ENCODE measurements around the gene SFMBT1.
"Not testable (repeated sequence)": the region's sequence is repeated elsewhere in the genome, so short reads cannot be mapped to it uniquely, and the experiment has no call there.

The SFMBT1 gene

DNA sequence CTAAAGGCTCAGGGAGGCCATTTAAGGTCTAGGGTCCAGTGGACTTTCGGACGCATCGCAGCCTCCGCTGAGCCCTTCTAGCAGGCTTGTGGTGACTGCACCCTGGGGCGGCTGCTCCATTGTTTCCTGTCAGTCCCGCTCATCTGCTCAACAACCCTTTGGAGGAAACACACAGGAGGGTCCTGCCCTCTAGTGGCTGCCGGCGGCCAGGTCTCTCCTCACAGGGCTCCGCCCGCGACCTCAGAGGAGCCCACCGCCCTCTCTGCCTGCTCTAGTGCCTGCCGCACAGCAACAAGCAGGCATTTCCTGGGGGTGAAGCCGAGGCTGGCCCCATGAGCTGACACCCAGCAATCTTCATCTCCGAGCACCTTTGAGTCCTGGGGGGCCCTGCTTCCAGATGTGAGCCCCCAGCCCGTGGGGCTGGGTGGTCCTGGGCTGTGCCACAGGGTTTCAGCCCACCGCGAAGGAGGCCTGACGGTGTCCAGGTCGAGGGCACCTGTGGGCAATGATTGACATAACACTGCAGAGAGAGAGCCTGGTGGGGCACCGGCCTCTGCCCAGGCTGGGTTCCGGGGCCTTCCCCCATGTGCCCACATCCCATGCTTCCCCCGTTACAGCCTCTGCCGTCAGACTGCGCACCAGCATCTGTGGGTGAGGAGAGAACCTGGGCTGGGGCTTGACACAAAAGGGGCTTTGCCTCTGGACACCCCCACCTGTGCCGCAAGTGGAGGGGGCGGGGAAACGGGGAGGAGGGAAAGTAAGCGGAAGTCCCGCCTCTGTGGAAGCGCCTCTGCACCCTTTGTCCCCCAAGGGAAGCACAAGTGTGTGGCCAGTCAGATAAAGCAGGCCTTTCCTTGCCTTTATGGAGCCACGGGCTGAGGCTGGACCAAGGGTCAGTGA lies 27.0 kb upstream of the SFMBT1 start:
- DNase-seq, result peak; percentile 38

DNA sequence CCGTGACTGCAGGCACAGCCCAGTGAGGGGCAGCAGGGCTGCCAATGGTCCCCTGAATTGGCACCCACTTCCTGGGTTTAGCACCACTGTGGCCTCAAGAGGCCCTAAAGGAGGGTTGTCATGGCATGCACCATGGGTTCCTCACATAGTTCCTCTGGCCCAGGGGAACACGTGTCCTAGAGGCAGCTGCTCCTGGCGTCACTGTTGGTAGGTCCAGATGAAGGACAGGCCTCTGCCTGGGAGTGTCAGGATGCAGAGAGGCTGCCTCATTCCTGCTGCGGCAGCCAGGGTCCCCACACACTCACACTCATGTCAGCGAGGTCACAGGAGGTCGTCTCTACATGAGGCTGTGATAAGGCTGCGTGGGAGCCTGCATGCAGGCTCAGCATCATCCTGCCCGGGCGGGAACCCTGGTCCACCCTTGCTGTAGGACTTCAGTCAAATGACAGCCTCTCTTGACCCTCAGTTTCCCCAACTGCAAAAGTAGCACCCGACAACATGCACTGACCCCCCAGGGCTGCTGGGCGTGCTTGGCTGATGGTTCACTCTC lies 26.1 kb upstream of the SFMBT1 start:
- no peak for DNase-seq

- DNase-seq, result no peak
These were observed 23.7 kb upstream of the SFMBT1 start for GRCh38 chr3:53069422-53070068.

GRCh38 chr3:53068176-53068575 lies 22.3 kb upstream of the SFMBT1 start:
- no peak for DNase-seq

- peak; percentile 38 for DNase-seq
These were observed 21.7 kb upstream of the SFMBT1 start for GRCh38 chr3:53067567-53067966.

DNA sequence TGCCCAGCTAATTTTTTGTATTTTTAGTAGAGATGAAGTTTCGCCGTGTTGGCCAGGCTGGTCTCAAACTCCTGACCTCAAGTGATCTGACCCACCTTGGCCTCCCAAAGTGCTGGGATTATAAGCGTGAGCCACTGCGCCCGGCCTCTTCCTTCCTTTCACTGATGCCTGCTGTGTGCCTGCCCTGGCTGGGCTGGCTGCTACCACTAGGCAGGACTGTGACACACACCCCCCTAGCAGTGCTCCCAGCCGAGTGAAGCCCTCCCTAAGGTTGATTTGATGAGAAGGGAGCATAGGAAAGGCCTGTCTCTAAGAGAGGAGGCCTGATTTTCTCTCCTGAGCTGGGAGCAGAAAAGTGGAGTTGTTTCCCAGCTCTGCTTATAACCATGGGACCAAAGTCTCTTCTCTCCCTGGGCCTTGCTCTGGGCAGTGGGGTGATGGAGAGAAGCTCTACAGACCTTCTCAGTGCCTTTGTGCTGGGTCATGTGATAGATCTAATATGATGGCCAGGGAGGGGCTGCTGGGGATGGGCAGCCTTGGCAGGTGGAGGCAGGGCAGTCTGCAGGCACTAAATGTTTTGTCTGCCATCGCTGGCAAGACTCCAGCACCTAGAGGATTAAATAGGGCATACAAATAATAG lies 20.1 kb upstream of the SFMBT1 start:
- DNase-seq, result no peak

GRCh38 chr3:53062905-53063304 lies 17.0 kb upstream of the SFMBT1 start:
- no peak for DNase-seq

- DNase-seq, result no peak
These were observed 10.6 kb upstream of the SFMBT1 start for GRCh38 chr3:53056442-53056841.

DNA sequence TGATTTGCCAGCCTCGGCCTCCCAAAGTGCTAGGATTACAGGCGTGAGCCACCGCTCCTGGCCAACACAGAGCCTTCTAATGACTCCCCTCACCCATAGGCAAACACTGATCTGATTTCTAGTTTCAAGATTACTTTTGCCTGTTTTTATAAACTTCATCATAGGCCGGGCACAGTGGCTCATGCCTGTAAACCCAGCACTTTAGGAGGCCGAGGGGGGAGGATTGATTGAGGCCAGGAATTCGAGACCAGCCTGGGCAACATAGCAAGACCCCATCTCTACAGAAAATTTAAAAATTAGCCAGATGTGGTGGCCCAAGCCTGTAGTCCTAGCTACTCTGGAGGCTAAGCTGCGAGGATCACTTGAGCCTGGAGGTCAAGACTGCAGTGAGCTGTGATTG lies 8.4 kb upstream of the SFMBT1 start:
- DNase-seq, result not testable (repeated sequence)

GRCh38 chr3:53051929-53052328 lies 6.1 kb upstream of the SFMBT1 start:
- DNase-seq, result no peak

- DNase-seq, result no peak
These were observed 4.1 kb upstream of the SFMBT1 start for GRCh38 chr3:53049987-53050386.

DNA sequence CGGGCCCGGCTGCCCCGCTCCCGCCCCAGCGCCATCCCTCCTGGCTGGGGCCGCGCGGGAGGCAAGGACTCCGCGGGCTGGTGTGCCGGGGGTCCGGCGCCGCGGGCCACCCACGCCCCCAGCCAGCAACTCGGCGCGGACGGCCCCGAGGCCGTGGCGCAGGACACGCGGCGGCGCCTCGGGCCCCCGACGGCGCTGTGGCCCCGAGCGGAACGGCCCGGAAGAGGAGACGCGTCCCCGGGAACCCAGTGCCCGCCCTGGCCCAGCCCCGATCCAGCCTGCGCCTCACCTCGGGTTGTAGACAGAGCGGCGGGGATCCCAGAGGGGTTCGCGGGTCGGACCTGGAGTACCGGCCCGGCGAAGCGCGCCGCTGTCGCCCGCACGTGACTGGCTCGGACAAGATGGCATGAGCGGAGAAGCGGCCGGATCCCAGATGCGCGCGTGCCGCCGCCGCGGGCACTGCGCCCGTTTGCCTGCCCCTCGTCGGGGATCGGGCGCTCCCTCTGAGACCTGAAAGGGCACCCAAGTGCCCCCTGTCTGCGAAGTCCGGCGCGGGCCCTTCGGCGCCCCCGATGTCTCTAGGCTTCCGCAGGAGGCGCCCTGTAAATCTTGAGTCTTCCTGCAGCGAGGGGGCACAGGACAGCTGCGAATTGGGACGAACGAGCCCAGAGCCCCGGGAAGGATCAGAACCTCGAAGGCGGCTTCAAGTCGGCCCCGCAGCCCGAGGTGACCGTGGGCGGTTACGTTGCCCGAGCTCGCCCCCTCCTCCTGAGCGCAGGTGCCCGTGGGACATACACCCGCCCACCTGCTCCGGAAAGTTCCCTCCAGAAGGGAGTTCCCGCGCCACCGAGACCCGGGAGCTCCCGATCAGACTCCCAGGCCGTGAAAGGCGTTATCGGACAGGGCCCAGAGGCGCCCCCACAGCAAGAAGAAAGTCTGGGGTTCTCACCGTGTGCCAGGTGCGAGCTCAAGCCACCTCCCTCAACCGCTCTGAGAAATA lies 598 bp upstream of the SFMBT1 start:
- DNase-seq, result no peak

DNA sequence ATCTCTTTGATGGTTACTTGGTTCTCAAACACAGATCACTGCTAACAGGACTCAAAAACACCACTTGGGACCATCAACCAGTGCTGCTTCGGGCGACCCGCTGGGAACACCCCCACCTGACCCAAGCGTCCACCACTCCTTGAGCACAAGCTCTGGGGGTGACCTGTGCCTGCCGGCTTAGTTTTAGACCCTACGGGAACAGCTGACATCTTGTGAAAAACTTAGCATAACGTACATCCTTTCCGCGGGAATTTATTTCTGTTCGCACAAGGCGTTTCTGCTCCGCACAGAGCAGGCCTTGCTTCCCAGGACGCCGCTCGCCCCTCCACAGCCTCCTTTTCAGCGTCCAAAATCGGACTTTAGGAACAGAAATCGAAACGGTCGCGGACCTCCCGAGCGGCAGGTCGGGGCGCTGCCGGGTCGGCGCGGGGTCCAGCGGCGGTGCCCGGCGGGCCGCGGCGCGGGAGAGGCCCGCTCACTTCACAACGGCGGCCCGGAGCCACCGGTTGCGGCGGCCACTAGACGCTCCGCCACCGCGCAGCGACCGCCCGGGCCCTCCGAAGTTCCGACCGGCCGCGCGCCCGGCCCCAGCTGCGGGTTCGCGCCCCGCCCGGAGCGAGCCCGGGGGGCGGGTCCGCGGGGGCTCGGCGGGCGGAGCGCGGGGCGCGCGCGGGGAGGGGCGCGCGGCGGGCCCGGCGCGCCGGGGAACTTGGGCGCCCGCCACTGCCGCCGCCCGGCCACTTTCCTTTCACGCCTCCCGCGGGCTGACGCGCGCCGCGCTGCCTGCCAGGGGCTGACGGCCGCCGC lies 959 bp downstream of the SFMBT1 start:
- no peak for DNase-seq

- DNase-seq, result no peak
These were observed 1.5 kb downstream of the SFMBT1 start for GRCh38 chr3:53044371-53044710.

DNA sequence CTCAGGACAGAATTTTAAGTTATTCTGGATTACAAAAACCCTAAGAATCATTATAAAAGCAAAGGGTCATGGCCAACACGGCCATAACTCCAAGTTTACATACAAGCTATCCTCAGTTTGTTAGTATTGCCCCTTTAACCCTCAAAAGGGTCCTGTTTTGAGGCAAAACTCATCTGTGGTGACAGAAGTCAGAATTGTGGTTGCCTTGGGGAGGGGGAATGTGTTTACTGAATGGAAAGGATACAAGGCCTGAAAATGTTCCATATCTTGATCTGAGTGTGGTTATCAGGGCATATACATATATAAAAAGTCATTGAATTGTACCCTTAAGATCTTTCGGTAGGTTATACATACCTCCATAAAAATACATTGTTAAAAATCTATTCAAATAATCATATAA lies 2.1 kb downstream of the SFMBT1 start:
- DNase-seq, result no peak

GRCh38 chr3:53042651-53043050 lies 3.2 kb downstream of the SFMBT1 start:
- no peak for DNase-seq

- no peak for DNase-seq
These were observed 5.5 kb downstream of the SFMBT1 start for GRCh38 chr3:53040351-53040820.

GRCh38 chr3:53039376-53039752 lies 6.5 kb downstream of the SFMBT1 start:
- no peak for DNase-seq

DNA sequence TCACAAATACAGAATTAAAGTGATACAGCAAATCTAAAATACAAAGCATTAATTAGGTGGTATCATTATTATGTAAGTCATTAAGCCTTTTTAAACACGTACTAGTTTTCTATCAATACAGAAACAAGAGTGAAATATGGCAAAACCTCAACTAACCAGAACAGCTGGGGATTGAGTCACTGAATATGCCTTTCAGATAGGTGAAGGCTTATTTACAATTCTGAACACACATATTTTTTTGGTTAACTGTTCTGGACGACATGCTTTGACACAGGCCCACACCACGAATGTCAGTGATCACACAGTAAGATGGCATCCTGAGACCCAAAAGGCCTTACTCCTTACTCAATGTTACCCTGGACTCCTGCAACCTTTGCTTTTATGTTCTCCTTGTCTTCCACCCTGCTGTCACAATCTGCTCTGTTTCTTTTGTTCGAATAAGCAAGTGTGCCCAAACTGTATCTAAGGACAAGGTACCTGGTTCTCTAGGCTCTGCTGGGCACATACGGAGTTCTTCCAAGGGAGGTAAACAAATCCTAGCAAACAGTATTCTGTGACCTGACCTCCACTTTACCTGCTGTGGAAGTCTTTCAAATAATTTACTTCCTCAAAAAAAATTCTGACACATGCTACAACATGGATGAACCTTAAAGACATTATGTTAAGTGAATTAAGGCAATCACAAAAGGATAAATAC lies 7.0 kb downstream of the SFMBT1 start:
- no peak for DNase-seq

DNA sequence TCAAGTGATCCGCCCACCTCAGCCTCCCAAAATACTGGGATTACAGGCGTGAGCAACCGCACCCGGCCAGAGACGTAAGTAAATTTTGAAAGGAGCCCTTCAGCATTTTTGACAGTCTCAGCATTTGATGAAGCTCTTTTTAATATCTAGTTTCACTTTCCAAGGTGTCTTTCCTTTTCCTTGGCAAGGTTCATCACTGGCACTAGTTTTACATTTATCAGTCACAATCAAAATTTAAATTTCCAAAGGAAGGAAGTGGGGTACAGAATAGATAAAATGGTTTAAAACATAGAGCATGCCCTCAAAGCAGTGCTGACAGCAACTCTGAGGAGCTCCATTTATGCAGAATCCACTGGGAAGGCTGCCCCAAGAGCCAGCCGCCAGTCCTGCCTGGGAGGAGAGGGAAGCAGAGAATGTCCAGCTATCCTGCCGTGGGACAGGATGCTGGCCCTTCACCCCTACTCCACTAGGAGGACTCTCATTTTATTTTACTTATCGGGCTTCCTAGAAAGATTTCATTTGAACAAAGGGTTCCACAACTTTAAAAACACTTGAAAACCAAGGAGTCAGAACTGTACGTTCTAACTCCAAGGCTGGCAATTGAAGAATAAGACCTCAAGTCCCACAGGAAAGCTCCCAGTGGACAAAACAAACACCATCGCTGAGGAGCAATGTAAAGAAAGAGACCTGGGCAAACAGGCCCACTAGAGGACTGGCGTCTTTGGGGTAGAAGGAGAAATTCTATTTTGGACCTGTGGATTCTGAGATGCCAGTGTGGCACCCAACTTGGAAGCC lies 9.9 kb downstream of the SFMBT1 start:
- no peak for DNase-seq
